NCI-H526 treated with DMSO at 0.1 percent for 48 hours (cell line): ENCODE data around the gene NDUFAF4.

Experiments
- DNase-seq: peaks from one replicate; lab custom pipeline; 2025; lab: John Stamatoyannopoulos, UW

NDUFAF4 gene

GRCh38 chr6:96899019-96899418 lies 1.3 kb upstream of the NDUFAF4 start:
- peak; percentile 39 for DNase-seq

GRCh38 chr6:96898241-96898851 lies 655 bp upstream of the NDUFAF4 start:
- peak; percentile 64 for DNase-seq

- DNase-seq = no peak
Measured at GRCh38 chr6:96889146-96889545, 8.5 kb downstream of the NDUFAF4 start.

- DNase-seq = no peak
Measured at GRCh38 chr6:96888745-96889144, 8.9 kb downstream of the NDUFAF4 start.

GRCh38 chr6:96886519-96886918 lies 11.2 kb downstream of the NDUFAF4 start:
- DNase-seq = no peak

- peak; percentile 71 for DNase-seq
Measured at GRCh38 chr6:96885187-96885631, 12.5 kb downstream of the NDUFAF4 start.

GRCh38 chr6:96878143-96878542 lies 19.5 kb downstream of the NDUFAF4 start:
- DNase-seq = no peak

- DNase-seq = no peak
Measured at GRCh38 chr6:96876886-96877545, 20.7 kb downstream of the NDUFAF4 start.

GRCh38 chr6:96872976-96873375 lies 24.7 kb downstream of the NDUFAF4 start:
- DNase-seq = no peak

GRCh38 chr6:96865055-96865405 lies 32.7 kb downstream of the NDUFAF4 start:
- no peak for DNase-seq

- DNase-seq = no peak
Measured at GRCh38 chr6:96864216-96865054, 33.3 kb downstream of the NDUFAF4 start.

GRCh38 chr6:96862560-96862959 lies 35.1 kb downstream of the NDUFAF4 start:
- no peak for DNase-seq

- DNase-seq = no peak
Measured at GRCh38 chr6:96861588-96861987, 36.1 kb downstream of the NDUFAF4 start.

GRCh38 chr6:96856856-96857255 lies 40.8 kb downstream of the NDUFAF4 start:
- no peak for DNase-seq

GRCh38 chr6:96853083-96853482 lies 44.6 kb downstream of the NDUFAF4 start:
- no peak for DNase-seq

- DNase-seq = no peak
Measured at GRCh38 chr6:96852605-96853004, 45.1 kb downstream of the NDUFAF4 start.

GRCh38 chr6:96851858-96852257 lies 45.8 kb downstream of the NDUFAF4 start:
- no peak for DNase-seq

- DNase-seq = no peak
Measured at GRCh38 chr6:96849615-96850014, 48.1 kb downstream of the NDUFAF4 start.

- no peak for DNase-seq
Measured at GRCh38 chr6:96844530-96844929, 53.2 kb downstream of the NDUFAF4 start.

GRCh38 chr6:96841345-96841744 lies 56.3 kb downstream of the NDUFAF4 start:
- no peak for DNase-seq
